ENCODE measurements around the gene HPCAL1.
A peak's percentile ranks its signal among the peaks of the same experiment; 100 is the strongest.

The HPCAL1 gene

DNA sequence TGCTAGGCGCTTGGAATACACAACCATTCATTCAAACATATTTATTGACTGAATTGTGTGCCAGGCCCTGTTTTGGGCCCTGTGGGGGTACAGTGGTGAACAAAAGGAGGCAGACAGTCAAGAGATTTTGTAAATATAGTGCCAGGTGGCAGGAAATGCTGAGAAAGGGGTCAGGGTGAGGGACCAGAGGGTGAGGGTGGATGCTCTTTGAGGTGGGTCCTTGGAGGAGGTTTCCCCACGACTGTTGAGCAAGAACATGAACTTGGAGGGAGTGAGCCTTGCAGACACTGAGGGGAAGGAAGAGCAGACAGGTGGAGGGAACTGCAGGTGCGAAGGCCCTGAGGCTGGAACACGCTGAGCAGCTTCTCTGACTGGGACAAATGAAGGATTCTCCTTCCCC is 104.7 kb downstream of the HPCAL1 start:
- no peak overlapping the region for H3K4me3 ChIP-seq (ENCODE audit: low read depth, low read length)
- TF ChIP-seq, protein P1, sequence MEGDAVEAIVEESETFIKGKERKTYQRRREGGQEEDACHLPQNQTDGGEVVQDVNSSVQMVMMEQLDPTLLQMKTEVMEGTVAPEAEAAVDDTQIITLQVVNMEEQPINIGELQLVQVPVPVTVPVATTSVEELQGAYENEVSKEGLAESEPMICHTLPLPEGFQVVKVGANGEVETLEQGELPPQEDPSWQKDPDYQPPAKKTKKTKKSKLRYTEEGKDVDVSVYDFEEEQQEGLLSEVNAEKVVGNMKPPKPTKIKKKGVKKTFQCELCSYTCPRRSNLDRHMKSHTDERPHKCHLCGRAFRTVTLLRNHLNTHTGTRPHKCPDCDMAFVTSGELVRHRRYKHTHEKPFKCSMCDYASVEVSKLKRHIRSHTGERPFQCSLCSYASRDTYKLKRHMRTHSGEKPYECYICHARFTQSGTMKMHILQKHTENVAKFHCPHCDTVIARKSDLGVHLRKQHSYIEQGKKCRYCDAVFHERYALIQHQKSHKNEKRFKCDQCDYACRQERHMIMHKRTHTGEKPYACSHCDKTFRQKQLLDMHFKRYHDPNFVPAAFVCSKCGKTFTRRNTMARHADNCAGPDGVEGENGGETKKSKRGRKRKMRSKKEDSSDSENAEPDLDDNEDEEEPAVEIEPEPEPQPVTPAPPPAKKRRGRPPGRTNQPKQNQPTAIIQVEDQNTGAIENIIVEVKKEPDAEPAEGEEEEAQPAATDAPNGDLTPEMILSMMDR (IDR thresholded peaks at IDR 0.05; ENCODE audit: insufficient read depth, low read length, missing control alignments) = no peak
- no peak for DNase-seq (ENCODE audit: low read depth, low spot score)
- ChIA-PET POLR2A (interaction anchor here (0.6 kb wide), 1 partner anchor 97 kb away, joined by 3 read pairs; no protein-coding TSS in a partner anchor), CTCF (interaction anchor here (0.9 to 8.2 kb wide), 19 partner anchors 10 to 335 kb away, joined by 3 to 162 read pairs (median 15); partner anchors contain the start of gene RRM2)

- no peak overlapping the region for H3K4me3 ChIP-seq (ENCODE audit: low read depth, low read length)
- TF ChIP-seq, protein P1 (IDR thresholded peaks at IDR 0.05; ENCODE audit: insufficient read depth, low read length, missing control alignments) = no peak
- CTCF ChIA-PET = interaction anchor here (0.7 to 8.2 kb wide), 45 partner anchors 8 to 423 kb away, joined by 3 to 162 read pairs (median 9); partner anchors contain the start of genes HPCAL1 and RRM2
- POLR2A ChIA-PET = interaction anchor here (0.6 kb wide), 1 partner anchor 96 kb away, joined by 3 read pairs; no protein-coding TSS in a partner anchor
- DNase-seq (ENCODE audit: low read depth, low spot score) = no peak
Measured at GRCh38 chr2:10407841-10408648, 105.3 kb downstream of the HPCAL1 start.

- H3K4me3 ChIP-seq (ENCODE audit: low read depth, low read length) = no peak overlapping the region
- TF ChIP-seq, protein P1 (IDR thresholded peaks at IDR 0.05; ENCODE audit: insufficient read depth, low read length, missing control alignments) = peak; percentile 98
- CTCF ChIA-PET = interaction anchor here (0.6 to 8.2 kb wide), 73 partner anchors 9 to 424 kb away, joined by 3 to 162 read pairs (median 6); partner anchors contain the start of genes HPCAL1 and RRM2
- POLR2A ChIA-PET = interaction anchor here (1.1 kb wide), 1 partner anchor 288 kb away, joined by 3 read pairs; no protein-coding TSS in a partner anchor
- DNase-seq (ENCODE audit: low read depth, low spot score) = no peak
Measured at GRCh38 chr2:10408649-10409579, 106.2 kb downstream of the HPCAL1 start.

DNA sequence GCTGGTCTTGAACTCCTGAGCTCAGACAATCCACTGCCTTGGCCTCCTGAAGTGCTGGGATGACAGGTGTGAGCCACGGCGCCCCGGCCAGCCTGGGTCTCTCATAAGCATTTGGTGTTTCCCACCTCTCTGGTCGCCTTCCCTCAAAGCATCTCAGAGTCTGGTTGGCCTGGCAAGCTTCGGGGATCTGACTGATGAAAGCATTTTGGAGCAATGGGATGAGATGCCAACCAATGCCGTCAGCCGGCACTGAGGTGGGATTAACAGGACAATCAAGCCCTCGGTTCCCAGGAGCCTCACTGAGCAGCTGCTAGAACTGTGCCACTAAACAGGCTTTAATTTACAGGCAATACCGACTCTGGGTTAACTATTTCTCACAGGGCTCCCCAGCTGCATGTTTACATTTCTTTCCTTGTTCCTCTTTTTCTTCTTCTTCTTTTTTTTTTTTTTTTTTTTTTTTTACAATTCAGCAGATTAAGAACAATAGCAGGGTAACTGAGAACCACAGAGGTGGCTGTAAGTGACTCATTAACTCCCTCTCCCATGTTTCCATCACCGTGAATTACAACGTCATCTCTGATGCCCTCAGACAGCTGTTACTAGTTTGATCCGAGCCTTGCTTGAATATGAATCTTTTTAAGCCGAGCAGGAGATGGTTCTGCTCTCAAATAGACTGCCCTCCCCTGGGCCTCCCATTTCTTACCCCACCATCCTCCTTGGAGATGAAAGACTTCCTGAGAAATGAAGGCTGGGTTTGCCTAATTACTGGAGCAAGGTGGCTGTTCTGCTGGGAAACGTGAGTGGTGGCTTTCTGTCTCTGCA is 107.5 kb downstream of the HPCAL1 start:
- TF ChIP-seq, protein P1 (IDR thresholded peaks at IDR 0.05; ENCODE audit: insufficient read depth, low read length, missing control alignments) = no peak
- DNase-seq (ENCODE audit: low read depth, low spot score) = no peak
- CTCF ChIA-PET = interaction anchor here (0.8 to 8.2 kb wide), 47 partner anchors 8 to 353 kb away, joined by 3 to 162 read pairs (median 9); partner anchors contain the start of genes HPCAL1 and RRM2
- POLR2A ChIA-PET = interaction anchor here (0.7 kb wide), 1 partner anchor 1185 kb away, joined by 3 read pairs; no protein-coding TSS in a partner anchor
- no peak overlapping the region for H3K4me3 ChIP-seq (ENCODE audit: low read depth, low read length)

DNA sequence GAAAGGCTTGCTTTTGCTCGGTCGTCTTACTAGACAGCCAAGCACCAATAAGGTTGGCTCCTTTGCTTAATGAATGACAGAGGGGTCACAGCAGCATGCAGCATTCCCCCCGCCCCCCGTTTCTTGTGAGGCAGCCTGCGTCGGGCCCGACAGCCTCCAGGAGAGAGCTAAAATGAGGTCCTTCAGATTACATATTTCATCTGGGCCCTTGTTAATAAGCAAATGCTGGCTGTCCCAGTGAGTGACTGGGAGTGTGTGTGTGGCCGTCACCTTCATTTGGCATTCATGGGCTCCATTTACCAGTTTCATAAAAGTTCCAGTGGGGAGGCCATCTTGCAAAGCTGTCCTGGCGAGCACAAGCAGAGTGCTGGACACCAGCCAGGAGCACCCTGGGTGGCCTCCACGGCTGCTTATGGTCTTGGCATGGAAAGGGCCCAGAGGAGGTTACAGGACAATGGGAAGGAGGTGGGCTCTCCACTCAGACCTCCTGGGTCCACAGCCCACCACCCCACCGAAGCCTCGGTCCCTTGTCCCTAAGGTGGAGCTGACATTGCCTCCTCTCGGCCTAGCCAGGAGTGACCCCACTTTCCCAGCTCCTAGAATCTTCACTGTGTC is 108.2 kb downstream of the HPCAL1 start:
- TF ChIP-seq, protein P1 (IDR thresholded peaks at IDR 0.05; ENCODE audit: insufficient read depth, low read length, missing control alignments) = no peak
- ChIA-PET CTCF (interaction anchor here (0.9 to 8.2 kb wide), 10 partner anchors 8 to 338 kb away, joined by 3 to 162 read pairs (median 60); partner anchors contain the start of gene RRM2), POLR2A (no interaction called here)
- DNase-seq (ENCODE audit: low read depth, low spot score) = no peak
- no peak overlapping the region for H3K4me3 ChIP-seq (ENCODE audit: low read depth, low read length)

All from AG04449 (cell line).